Measurements from ENCODE around the gene ELMO1.

The ELMO1 gene

GRCh38 chr7:36889182-36889581 lies 559.5 kb downstream of the ELMO1 start:
- DNase-seq = no peak

GRCh38 chr7:36887969-36888368 lies 560.7 kb downstream of the ELMO1 start:
- DNase-seq = no peak

GRCh38 chr7:36887233-36887632 lies 561.4 kb downstream of the ELMO1 start:
- no peak for DNase-seq

- DNase-seq = peak; percentile 18
Observed at GRCh38 chr7:36884910-36885309, 563.8 kb downstream of the ELMO1 start.

- no peak for DNase-seq
Observed at GRCh38 chr7:36884351-36884750, 564.3 kb downstream of the ELMO1 start.

GRCh38 chr7:36881233-36881874 lies 567.3 kb downstream of the ELMO1 start:
- no peak for DNase-seq

- DNase-seq = no peak
Observed at GRCh38 chr7:36880108-36880507, 568.6 kb downstream of the ELMO1 start.

GRCh38 chr7:36879021-36879420 lies 569.6 kb downstream of the ELMO1 start:
- DNase-seq = no peak

GRCh38 chr7:36878288-36878687 lies 570.4 kb downstream of the ELMO1 start:
- no peak for DNase-seq

GRCh38 chr7:36875794-36876193 lies 572.9 kb downstream of the ELMO1 start:
- DNase-seq = no peak

GRCh38 chr7:36874041-36874440 lies 574.6 kb downstream of the ELMO1 start:
- no peak for DNase-seq

- no peak for DNase-seq
Observed at GRCh38 chr7:36871863-36872262, 576.8 kb downstream of the ELMO1 start.

- no peak for DNase-seq
Observed at GRCh38 chr7:36871355-36871738, 577.3 kb downstream of the ELMO1 start.

- no peak for DNase-seq
Observed at GRCh38 chr7:36870625-36871354, 577.9 kb downstream of the ELMO1 start.

GRCh38 chr7:36868727-36869411 lies 579.8 kb downstream of the ELMO1 start:
- no peak for DNase-seq

GRCh38 chr7:36865019-36865418 lies 583.6 kb downstream of the ELMO1 start:
- DNase-seq = no peak

- no peak for DNase-seq
Observed at GRCh38 chr7:36863901-36864701, 584.6 kb downstream of the ELMO1 start.

- DNase-seq = no peak
Observed at GRCh38 chr7:36862771-36863261, 585.8 kb downstream of the ELMO1 start.

GRCh38 chr7:36861656-36862055 lies 587.0 kb downstream of the ELMO1 start:
- no peak for DNase-seq

GRCh38 chr7:36860681-36861080 lies 588.0 kb downstream of the ELMO1 start:
- no peak for DNase-seq

- DNase-seq = no peak
Observed at GRCh38 chr7:36855330-36855729, 593.3 kb downstream of the ELMO1 start.

- no peak for DNase-seq
Observed at GRCh38 chr7:36854652-36855051, 594.0 kb downstream of the ELMO1 start.

GRCh38 chr7:36852931-36853330 lies 595.7 kb downstream of the ELMO1 start:
- DNase-seq = no peak

All from NCI-H2171 (cell line).